Panc1 (cell line): ENCODE data around the gene OR9A2.

Experiments
- CTCF ChIP-seq: fragments of 450-650 bp; IDR thresholded peaks from 2 replicates; pipeline ENCODE4 v1.5.1; 2017; ENCODE audit warnings: mild to moderate bottlenecking
- POLR2AphosphoS5 ChIP-seq: IDR thresholded peaks from 2 replicates; pipeline ENCODE4 v1.6.1; 2012; ENCODE audit warnings: mild to moderate bottlenecking, low read depth, low read length, moderate library complexity

DNA sequence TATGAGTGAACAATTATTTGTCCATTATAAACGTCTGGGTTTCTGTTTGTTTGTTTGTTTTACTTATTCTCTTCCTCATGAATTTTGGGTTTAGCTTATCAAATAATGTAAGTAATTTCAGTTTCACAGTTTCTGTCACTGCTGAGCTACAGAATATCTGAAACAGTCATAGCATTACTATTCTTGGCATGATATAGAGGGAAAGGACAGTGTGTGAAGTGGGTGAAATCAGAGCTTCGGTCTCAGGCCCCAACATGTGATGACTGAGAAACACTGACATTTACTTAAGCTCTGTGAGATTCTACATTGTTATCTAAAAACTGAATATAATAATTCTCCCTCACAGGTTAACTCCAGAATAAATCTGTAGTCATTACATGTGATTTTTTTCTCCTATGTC, 16.5 kb upstream of the OR9A2 start:
- TF ChIP-seq CTCF, result no peak
- no peak for TF ChIP-seq POLR2AphosphoS5
